ENCODE measurements around the gene PKP4. TPM values are rescaled to one million over a fixed set of nuclear protein-coding genes. Genes with fewer than 3 reads are reported as not detected.

The PKP4 gene
- total RNA-seq, 1 donor, result 47.4 TPM

DNA sequence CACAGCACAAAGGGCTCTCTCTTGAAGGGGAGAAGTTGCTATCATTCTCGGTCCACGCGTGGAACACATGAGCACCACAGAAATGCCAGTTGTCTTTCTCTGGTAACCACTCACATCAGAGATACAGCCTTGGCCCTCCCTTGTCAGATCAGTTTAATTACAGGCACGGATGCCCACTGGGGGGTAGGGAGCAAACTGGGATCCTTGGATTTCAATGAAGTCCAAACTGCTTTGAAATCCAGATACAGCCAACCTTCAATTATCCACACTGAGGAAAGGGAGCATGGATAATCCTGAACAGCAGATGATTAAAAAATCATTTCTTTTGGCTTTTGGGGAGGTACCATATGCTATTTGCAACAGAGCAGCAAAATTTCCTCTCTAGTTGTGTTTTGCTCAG is 274.6 kb downstream of the PKP4 start:
- Histone ChIP-seq H3K4me1 (ENCODE audit: insufficient read depth, low read length) (no peaks in the 10 kb centered on the region), H3K27ac (ENCODE audit: low read depth, low read length) (no peak overlapping the region), H3K79me2 (ENCODE audit: insufficient read depth, low read length) (no peaks in the 10 kb centered on the region), H3K9me3 (ENCODE audit: low read depth, low read length) (no peaks in the 10 kb centered on the region), H3K36me3 (ENCODE audit: insufficient read depth, low read length) (no peaks in the 10 kb centered on the region), H3K4me3 (ENCODE audit: insufficient read depth, low read length) (no peak overlapping the region), H3K27me3 (ENCODE audit: insufficient read depth, low read length) (peaks cover 44% of the 10 kb centered on the region), H2AFZ (ENCODE audit: low read length) (no peak overlapping the region), H4K20me1 (ENCODE audit: insufficient read depth, low read length) (no peaks in the 10 kb centered on the region), H3K4me2 (ENCODE audit: insufficient read depth, low read length) (no peak overlapping the region)
- TF ChIP-seq, protein P1, sequence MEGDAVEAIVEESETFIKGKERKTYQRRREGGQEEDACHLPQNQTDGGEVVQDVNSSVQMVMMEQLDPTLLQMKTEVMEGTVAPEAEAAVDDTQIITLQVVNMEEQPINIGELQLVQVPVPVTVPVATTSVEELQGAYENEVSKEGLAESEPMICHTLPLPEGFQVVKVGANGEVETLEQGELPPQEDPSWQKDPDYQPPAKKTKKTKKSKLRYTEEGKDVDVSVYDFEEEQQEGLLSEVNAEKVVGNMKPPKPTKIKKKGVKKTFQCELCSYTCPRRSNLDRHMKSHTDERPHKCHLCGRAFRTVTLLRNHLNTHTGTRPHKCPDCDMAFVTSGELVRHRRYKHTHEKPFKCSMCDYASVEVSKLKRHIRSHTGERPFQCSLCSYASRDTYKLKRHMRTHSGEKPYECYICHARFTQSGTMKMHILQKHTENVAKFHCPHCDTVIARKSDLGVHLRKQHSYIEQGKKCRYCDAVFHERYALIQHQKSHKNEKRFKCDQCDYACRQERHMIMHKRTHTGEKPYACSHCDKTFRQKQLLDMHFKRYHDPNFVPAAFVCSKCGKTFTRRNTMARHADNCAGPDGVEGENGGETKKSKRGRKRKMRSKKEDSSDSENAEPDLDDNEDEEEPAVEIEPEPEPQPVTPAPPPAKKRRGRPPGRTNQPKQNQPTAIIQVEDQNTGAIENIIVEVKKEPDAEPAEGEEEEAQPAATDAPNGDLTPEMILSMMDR (IDR thresholded peaks at IDR 0.05; ENCODE audit: extremely low read depth, low read depth, low read length), result no peak
- no peak for DNase-seq (ENCODE audit: insufficient read length, low spot score, missing footprints)

Small RNA genes lying within 50 kb of the gene (small RNA-seq; reads per million reads assigned to genes)
- not detected for gene AC005042.3
- gene RN7SL393P, result not detected

Other genes with a start within 250 kb of the PKP4 start
- 1.8 and 2.1 TPM in 2 replicates for gene CCDC148, start 199 bp upstream of the PKP4 start, total RNA-seq

Measured in osteoblast (primary cell).